H9 (cell line): ENCODE measurements around the gene TTC21B. TPM values are rescaled to one million over a fixed set of nuclear protein-coding genes. Genes with fewer than 3 reads are reported as not detected.

Experiments used
- DNase-seq: peaks from one replicate; pipeline ENCODE4 v3.0.0-alpha.2; 2017
- H2AFZ ChIP-seq: one replicate; pipeline ENCODE4 v1.6.1; 2013; ENCODE audit warnings: mild to moderate bottlenecking, low read length, control low read depth, moderate library complexity
- H2AK5ac ChIP-seq: 2 replicates; pipeline ENCODE4 v1.6.1; 2013; ENCODE audit warnings: low read length, control low read depth, mixed read lengths; ENCODE audit not compliant: insufficient read length
- H2BK120ac ChIP-seq: one replicate; pipeline ENCODE4 v1.6.1; 2013; ENCODE audit warnings: low read depth, mild to moderate bottlenecking, low read length, control low read depth, inconsistent platforms; ENCODE audit not compliant: poor library complexity, severe bottlenecking
- H2BK12ac ChIP-seq: 2 replicates; pipeline ENCODE4 v1.6.1; 2013; ENCODE audit warnings: low read length, control low read depth, mixed read lengths, low read depth; ENCODE audit not compliant: insufficient read length
- H2BK15ac ChIP-seq: 2 replicates; pipeline ENCODE4 v1.6.1; 2013; ENCODE audit warnings: low read depth, low read length, control low read depth
- H2BK20ac ChIP-seq: one replicate; pipeline ENCODE4 v1.6.1; 2013; ENCODE audit warnings: low read depth, mild to moderate bottlenecking, low read length, control low read depth, inconsistent platforms; ENCODE audit not compliant: poor library complexity, severe bottlenecking
- H2BK5ac ChIP-seq: 2 replicates; pipeline ENCODE4 v1.6.1; 2013; ENCODE audit warnings: low read length, control low read depth, mixed read lengths; ENCODE audit not compliant: insufficient read length
- H3K14ac ChIP-seq: 2 replicates; pipeline ENCODE4 v1.6.1; 2013; ENCODE audit warnings: low read length, control low read depth; ENCODE audit not compliant: insufficient read depth
- H3K18ac ChIP-seq: 2 replicates; pipeline ENCODE4 v1.6.1; 2013; ENCODE audit warnings: low read depth, mild to moderate bottlenecking, mixed read lengths, low read length, control low read depth; ENCODE audit not compliant: insufficient read length
- H3K23ac ChIP-seq: 2 replicates; pipeline ENCODE4 v1.6.1; 2013; ENCODE audit warnings: low read length, control low read depth, mixed read lengths, low read depth; ENCODE audit not compliant: insufficient read length
- H3K23me2 ChIP-seq: 2 replicates; pipeline ENCODE4 v1.6.1; 2013; ENCODE audit warnings: low read depth, mild to moderate bottlenecking, mixed read lengths, low read length, control low read depth; ENCODE audit not compliant: insufficient read length, poor library complexity, severe bottlenecking
- H3K27ac ChIP-seq: 2 replicates; pipeline ENCODE4 v1.5.1; 2013; ENCODE audit warnings: low read length, control low read depth, mixed read lengths, low read depth; ENCODE audit not compliant: insufficient read length
- H3K27me3 ChIP-seq: 2 replicates; pipeline ENCODE4 v1.6.1; 2013; ENCODE audit warnings: low read length, control low read depth, inconsistent platforms; ENCODE audit not compliant: insufficient read depth
- H3K4ac ChIP-seq: 2 replicates; pipeline ENCODE4 v1.6.1; 2013; ENCODE audit warnings: low read depth, mild to moderate bottlenecking, control low read depth, inconsistent platforms, low read length, moderate library complexity
- H3K4me1 ChIP-seq: 2 replicates; pipeline ENCODE4 v1.6.1; 2013; ENCODE audit warnings: low read length, control low read depth, inconsistent platforms; ENCODE audit not compliant: insufficient read depth
- H3K4me2 ChIP-seq: 2 replicates; pipeline ENCODE4 v1.6.1; 2013; ENCODE audit warnings: low read length, control low read depth, mixed read lengths; ENCODE audit not compliant: insufficient read length, insufficient read depth
- H3K56ac ChIP-seq: 2 replicates; pipeline ENCODE4 v1.6.1; 2013; ENCODE audit warnings: low read depth, mild to moderate bottlenecking, mixed read lengths, low read length, control low read depth; ENCODE audit not compliant: insufficient read length
- H3K79me1 ChIP-seq: 2 replicates; pipeline ENCODE4 v1.6.1; 2013; ENCODE audit warnings: low read depth, mild to moderate bottlenecking, moderate library complexity, low read length, control low read depth, inconsistent platforms; ENCODE audit not compliant: insufficient read depth, poor library complexity, severe bottlenecking
- H3K79me2 ChIP-seq: 2 replicates; pipeline ENCODE4 v1.6.1; 2013; ENCODE audit warnings: low read length, control low read depth, inconsistent platforms; ENCODE audit not compliant: insufficient read depth
- H3K9ac ChIP-seq: 2 replicates; pipeline ENCODE4 v1.6.1; 2013; ENCODE audit warnings: low read length, control low read depth, mixed read lengths; ENCODE audit not compliant: insufficient read length; ENCODE audit errors: extremely low read depth
- H3K9me3 ChIP-seq: one replicate; pipeline ENCODE4 v1.6.1; 2013; ENCODE audit warnings: low read depth, low read length, inconsistent platforms; ENCODE audit not compliant: control insufficient read depth
- H3T11ph ChIP-seq: one replicate; pipeline ENCODE4 v1.6.1; 2013; ENCODE audit warnings: mild to moderate bottlenecking, low read length, control low read depth, inconsistent platforms
- H4K20me1 ChIP-seq: one replicate; pipeline ENCODE4 v1.6.1; 2013; ENCODE audit not compliant: control insufficient read depth, insufficient read length, insufficient read depth
- H4K5ac ChIP-seq: 2 replicates; pipeline ENCODE4 v1.6.1; 2013; ENCODE audit warnings: low read depth, mild to moderate bottlenecking, mixed read lengths, low read length, control low read depth; ENCODE audit not compliant: insufficient read length
- H4K8ac ChIP-seq: replicated peaks from 2 replicates; pipeline ENCODE4 v1.6.1; 2013; ENCODE audit warnings: low read length, control low read depth, mixed read lengths, low read depth; ENCODE audit not compliant: insufficient read length
- H4K91ac ChIP-seq: 2 replicates; pipeline ENCODE4 v1.6.1; 2013; ENCODE audit warnings: low read depth, mild to moderate bottlenecking, moderate library complexity, mixed read lengths, low read length, control low read depth; ENCODE audit not compliant: insufficient read length
- H3K27ac Mint-ChIP-seq, 3 experiments: 2 replicates in 2 of 3; 3 replicates in 1 of 3; pipeline ENCODE4 v1.8.0; 2020 to 2021; ENCODE audit warnings: mixed read lengths in 3 of 3, mild to moderate bottlenecking in 1 of 3, moderate library complexity in 1 of 3
- H3K27me3 Mint-ChIP-seq: 2 replicates; pipeline ENCODE4 v1.8.0; 2021; ENCODE audit warnings: low read depth, mild to moderate bottlenecking, moderate library complexity, mixed read lengths
- H3K36me3 Mint-ChIP-seq, 3 experiments: 2 replicates in 2 of 3; 3 replicates in 1 of 3; pipeline ENCODE4 v1.8.0; 2020 to 2021; ENCODE audit warnings: low read depth in 3 of 3, mixed read lengths in 3 of 3; ENCODE audit not compliant: insufficient read depth in 1 of 3
- H3K4me1 Mint-ChIP-seq, 2 experiments: 2 replicates each; pipeline ENCODE4 v1.8.0; 2020; ENCODE audit warnings: mixed read lengths in 2 of 2
- H3K4me3 Mint-ChIP-seq, 2 experiments: 2 replicates in 1 of 2; 3 replicates in 1 of 2; pipeline ENCODE4 v1.8.0; 2020 to 2021; ENCODE audit warnings: mild to moderate bottlenecking in 2 of 2, mixed read lengths in 2 of 2, moderate library complexity in 1 of 2
- H3K9me3 Mint-ChIP-seq, 2 experiments: 2 replicates in 1 of 2; 3 replicates in 1 of 2; pipeline ENCODE4 v1.8.0; 2020; ENCODE audit warnings: mild to moderate bottlenecking in 2 of 2, mixed read lengths in 2 of 2, moderate library complexity in 1 of 2
- WGBS: extraction: QIAGEN DNeasy Blood & Tissue Kit; methylation state at CpG from one replicate; pipeline ENCODE4 v1.1.7; 2013; ENCODE audit warnings: missing lambda C conversion rate, low lambda C conversion rate, mixed read lengths; ENCODE audit not compliant: insufficient read length; ENCODE audit errors: extremely low coverage; 5-methylcytosine and 5-hydroxymethylcytosine counted together
- total RNA-seq: library from RNA; stranded (reverse); gene quantifications from 2 replicates; pipeline ENCODE4 v1.2.1, GENCODE V29; 2021
- TF ChIP-seq, protein P1 (sequence below): fragments of 200-600 bp; sonication (generic); conservative IDR thresholded peaks from 3 replicates; pipeline ENCODE4 v1.8.0; 2021; ENCODE audit warnings: antibody characterized with exemption, mild to moderate bottlenecking

TTC21B gene
- total RNA-seq, 1 experiment from 2014 or later = 16.6 TPM

DNA sequence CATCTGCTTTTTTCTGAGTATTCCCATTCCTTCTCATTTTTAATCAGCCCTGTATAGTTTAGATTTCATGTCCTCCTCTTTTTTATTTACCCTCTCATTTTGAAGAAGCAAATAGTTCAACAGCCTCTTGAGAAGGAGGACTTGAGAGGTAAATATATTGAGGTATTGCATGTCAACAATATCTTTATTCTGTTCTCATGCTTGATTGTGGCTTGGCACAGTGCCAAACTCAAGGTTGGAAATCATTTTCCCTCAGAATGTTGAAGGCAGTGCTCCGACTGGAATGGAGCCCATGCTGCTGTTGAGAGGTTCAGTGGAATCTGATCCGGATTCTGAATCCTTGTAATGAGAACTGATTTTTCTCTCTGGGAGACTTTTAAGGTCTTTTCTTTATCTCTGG lies 128.5 kb downstream of the TTC21B start:
- no peak overlapping the region for H2BK5ac ChIP-seq
- WGBS = no CpG with 5 or more reads among the region's 2 CpGs
- no peak overlapping the region for H2BK12ac ChIP-seq
- H3K27me3 ChIP-seq = no peaks in the 10 kb centered on the region
- no peaks in the 10 kb centered on the region for H3K36me3 Mint-ChIP-seq
- no peak overlapping the region for H3K9ac ChIP-seq
- no peak overlapping the region for H3K23ac ChIP-seq
- no peak overlapping the region for H2BK120ac ChIP-seq
- H3K4me1 ChIP-seq = peaks cover 4% of the 10 kb centered on the region; the same call in 1 of the 2 replicates
- no peak overlapping the region for H2BK20ac ChIP-seq
- no peak overlapping the region for H2BK15ac ChIP-seq
- H3K4ac ChIP-seq = no peak overlapping the region
- H3K27me3 Mint-ChIP-seq = no peaks in the 10 kb centered on the region
- H3K79me1 ChIP-seq = no peaks in the 10 kb centered on the region
- no peak overlapping the region for H2AFZ ChIP-seq
- H3K4me2 ChIP-seq = no peak overlapping the region
- H3K9me3 ChIP-seq = no peaks in the 10 kb centered on the region
- DNase-seq = no peak
- H3K18ac ChIP-seq = no peak overlapping the region
- H3K56ac ChIP-seq = no peak overlapping the region
- no peak overlapping the region for H3T11ph ChIP-seq
- H3K9me3 Mint-ChIP-seq = no peaks in the 10 kb centered on the region
- no peak overlapping the region for H2AK5ac ChIP-seq
- no peak overlapping the region for H4K5ac ChIP-seq
- no peaks in the 10 kb centered on the region for H4K20me1 ChIP-seq
- H3K27ac ChIP-seq = no peak overlapping the region
- TF ChIP-seq, protein P1, sequence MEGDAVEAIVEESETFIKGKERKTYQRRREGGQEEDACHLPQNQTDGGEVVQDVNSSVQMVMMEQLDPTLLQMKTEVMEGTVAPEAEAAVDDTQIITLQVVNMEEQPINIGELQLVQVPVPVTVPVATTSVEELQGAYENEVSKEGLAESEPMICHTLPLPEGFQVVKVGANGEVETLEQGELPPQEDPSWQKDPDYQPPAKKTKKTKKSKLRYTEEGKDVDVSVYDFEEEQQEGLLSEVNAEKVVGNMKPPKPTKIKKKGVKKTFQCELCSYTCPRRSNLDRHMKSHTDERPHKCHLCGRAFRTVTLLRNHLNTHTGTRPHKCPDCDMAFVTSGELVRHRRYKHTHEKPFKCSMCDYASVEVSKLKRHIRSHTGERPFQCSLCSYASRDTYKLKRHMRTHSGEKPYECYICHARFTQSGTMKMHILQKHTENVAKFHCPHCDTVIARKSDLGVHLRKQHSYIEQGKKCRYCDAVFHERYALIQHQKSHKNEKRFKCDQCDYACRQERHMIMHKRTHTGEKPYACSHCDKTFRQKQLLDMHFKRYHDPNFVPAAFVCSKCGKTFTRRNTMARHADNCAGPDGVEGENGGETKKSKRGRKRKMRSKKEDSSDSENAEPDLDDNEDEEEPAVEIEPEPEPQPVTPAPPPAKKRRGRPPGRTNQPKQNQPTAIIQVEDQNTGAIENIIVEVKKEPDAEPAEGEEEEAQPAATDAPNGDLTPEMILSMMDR = no peak
- H3K4me1 Mint-ChIP-seq = peaks cover 9 to 10% of the 10 kb centered on the region in 2 experiments
- no peaks in the 10 kb centered on the region for H3K23me2 ChIP-seq
- H3K27ac Mint-ChIP-seq = no peak overlapping the region
- H3K79me2 ChIP-seq = no peaks in the 10 kb centered on the region
- no peak overlapping the region for H4K8ac ChIP-seq
- H3K14ac ChIP-seq = no peak overlapping the region
- no peak overlapping the region for H3K4me3 Mint-ChIP-seq
- no peak overlapping the region for H4K91ac ChIP-seq

Other genes with a start within 250 kb of the TTC21B start
- gene GALNT3, start 159.5 kb downstream of the TTC21B start, total RNA-seq = 17.3 and 18.5 TPM in 2 replicates
- 0.13 and 0.18 TPM in 2 replicates for gene SCN1A, start 174.2 kb upstream of the TTC21B start, total RNA-seq